A549 (cell line): ENCODE results near the gene OR2T27. TPM values are rescaled to one million over a fixed set of nuclear protein-coding genes. Genes with fewer than 3 reads are reported as not detected.

Experiments
- ATAC-seq, 2 experiments: fragments of 200-7000 bp in 1 of 2; fragments of >200 bp in 1 of 2; cut with Nextera tagmentation in 1 of 2; cut with Tn5 transposase in 1 of 2; 3 replicates each; pipeline versions ENCODE4 v1.8.0 to v1.9.1; 2018 to 2020; ENCODE audit warnings: mild to moderate bottlenecking in 1 of 2, moderate library complexity in 1 of 2
- CTCF ChIA-PET: fragments of 300-600 bp; sonication (Branson Sonifier 250); formaldehyde crosslinking; extraction: SDS; loops from one replicate; lab custom pipeline; 2021; ENCODE audit warnings: antibody characterized with exemption, inconsistent platforms; lab: Yijun Ruan, JAX
- POLR2A ChIA-PET: fragments of 350-600 bp; formaldehyde crosslinking; extraction: SDS; loops from one replicate; lab custom pipeline; 2021; ENCODE audit warnings: antibody characterized with exemption, inconsistent platforms; lab: Yijun Ruan, JAX
- DNase-seq, 2 experiments: peaks; one replicate each; pipeline versions ENCODE4 v3.0.0 to v3.0.0-alpha.2; 2011 to 2016; ENCODE audit warnings: low read depth in 1 of 2, low spot score in 1 of 2
- FAIRE-seq: peaks from 2 replicates; lab custom pipeline; 2011; peaks lifted over from hg19 to GRCh38; lab: Jason Lieb, UNC
- H3K27ac ChIP-seq, 2 experiments: fragments of >200 bp; sonication (Bioruptor Twin); formaldehyde crosslinking; 3 replicates each; pipeline ENCODE4 v1.5.1; 2016 to 2017
- H3K4me1 ChIP-seq: fragments of >200 bp; sonication (Bioruptor Twin); formaldehyde crosslinking; 3 replicates; pipeline ENCODE4 v1.6.1; 2016
- H3K4me2 ChIP-seq: fragments of >200 bp; sonication (Bioruptor Twin); formaldehyde crosslinking; 3 replicates; pipeline ENCODE4 v1.6.1; 2016
- H3K4me3 ChIP-seq: fragments of >200 bp; sonication (Bioruptor Twin); formaldehyde crosslinking; 3 replicates; pipeline ENCODE4 v1.5.1; 2016
- H3K9me3 ChIP-seq: fragments of >200 bp; sonication (Bioruptor Twin); formaldehyde crosslinking; 3 replicates; pipeline ENCODE4 v1.6.1; 2016
- ELK1 ChIP-seq: fragments of 150-350 bp; IDR thresholded peaks from 2 replicates; pipeline ENCODE4 v1.6.1; 2014; ENCODE audit warnings: low read depth, mild to moderate bottlenecking, low read length
- GATA3 ChIP-seq: IDR thresholded peaks from 2 replicates; pipeline ENCODE4 v1.6.1; 2012; ENCODE audit warnings: borderline replicate concordance
- HOXB13 ChIP-seq: fragments of 250-450 bp; sonication (Bioruptor Pico); IDR thresholded peaks from 2 replicates; pipeline ENCODE4 v1.5.0; 2020; ENCODE audit warnings: low read depth, mild to moderate bottlenecking, moderate library complexity
- MAZ ChIP-seq: fragments of 150-350 bp; IDR thresholded peaks from 2 replicates; pipeline ENCODE4 v1.6.1; 2014; ENCODE audit warnings: antibody characterized with exemption, low read depth, low read length, borderline replicate concordance
- REST ChIP-seq: fragments of 200-600 bp; sonication (generic); IDR thresholded peaks from 2 replicates; pipeline ENCODE4 v1.6.1; 2016; ENCODE audit warnings: antibody characterized with exemption, mild to moderate bottlenecking, moderate library complexity
- RNF2 ChIP-seq: fragments of 200-600 bp; sonication (generic); IDR thresholded peaks from 2 replicates; pipeline ENCODE4 v1.6.1; 2016; ENCODE audit warnings: low read depth, mild to moderate bottlenecking, antibody characterized with exemption, moderate library complexity, borderline replicate concordance
- TP53 ChIP-seq: fragments of 250-450 bp; sonication (Bioruptor Pico); IDR thresholded peaks from 2 replicates; pipeline ENCODE4 v1.5.0; 2021; ENCODE audit warnings: mild to moderate bottlenecking, moderate library complexity
- WGBS: methylation state at CpG from one replicate; pipeline ENCODE4 v1.1.6; 2017; ENCODE audit errors: missing lambda C conversion rate; 5-methylcytosine and 5-hydroxymethylcytosine counted together
- polyA plus RNA-seq, 4 experiments: library from polyadenylated mRNA; depleted of rRNA in 3 of 4; stranded (reverse); fragments of >200 nt; fragmentation: RNase III in 1 of 4; extraction: RNeasy Plus Mini Kit Qiagen cat#74134 plus additional on column Dnase treatment in 1 of 4; gene quantifications; 2 replicates in 3 of 4; 3 replicates in 1 of 4; pipeline ENCODE4 v1.2.3, GENCODE V29; 2011 to 2017

The OR2T27 gene
- polyA plus RNA-seq, 2 of the 4 experiments (the other 2 are of a cell fraction), result not detected

- Histone ChIP-seq H3K4me3 (no peak overlapping the region), H3K4me1 (no peaks in the 10 kb centered on the region), H3K27ac (no peak overlapping the region), H3K9me3 (no peaks in the 10 kb centered on the region), H3K4me2 (no peak overlapping the region)
- WGBS, result 3% methylated on average over 3 of the region's 3 CpGs
- FAIRE-seq (no peak), ATAC-seq (no peak), DNase-seq (no peak)
- ChIA-PET POLR2A (no interaction called here), CTCF (no interaction called here)
- TF ChIP-seq REST (no peak), HOXB13 (no peak), MAZ (no peak), GATA3 (no peak), TP53 (CRISPR knock-in tag) (no peak), RNF2 (no peak), ELK1 (no peak)
Observed at GRCh38 chr1:248610301-248610700, 45.0 kb downstream of the OR2T27 start.

Other genes with a start within 250 kb of the OR2T27 start
- not detected in 2 replicates for gene OR2T2, start 209.9 kb downstream of the OR2T27 start, polyA plus RNA-seq (2011; rRNA removed)
- not detected in 3 replicates for gene OR2T2, start 209.9 kb downstream of the OR2T27 start, polyA plus RNA-seq (2017; fragmentation: RNase III; extraction: RNeasy Plus Mini Kit Qiagen cat#74134 plus additional on column Dnase treatment)
- gene OR2T3, start 182.2 kb downstream of the OR2T27 start, polyA plus RNA-seq (2011; rRNA removed), result not detected in 2 replicates
- not detected in 3 replicates for gene OR2T3, start 182.2 kb downstream of the OR2T27 start, polyA plus RNA-seq (2017; fragmentation: RNase III; extraction: RNeasy Plus Mini Kit Qiagen cat#74134 plus additional on column Dnase treatment)
- gene OR2T5, start 166.9 kb downstream of the OR2T27 start, polyA plus RNA-seq (2011; rRNA removed), result not detected in 2 replicates
- not detected in 3 replicates for gene OR2T5, start 166.9 kb downstream of the OR2T27 start, polyA plus RNA-seq (2017; fragmentation: RNase III; extraction: RNeasy Plus Mini Kit Qiagen cat#74134 plus additional on column Dnase treatment)
- gene OR2G6, start 147.5 kb downstream of the OR2T27 start, polyA plus RNA-seq (2011; rRNA removed), result not detected in 2 replicates
- not detected in 3 replicates for gene OR2G6, start 147.5 kb downstream of the OR2T27 start, polyA plus RNA-seq (2017; fragmentation: RNase III; extraction: RNeasy Plus Mini Kit Qiagen cat#74134 plus additional on column Dnase treatment)
- gene OR2T29, start 92.8 kb downstream of the OR2T27 start, polyA plus RNA-seq (2011; rRNA removed), result not detected in 2 replicates
- gene OR2T29, start 92.8 kb downstream of the OR2T27 start, polyA plus RNA-seq (2017; fragmentation: RNase III; extraction: RNeasy Plus Mini Kit Qiagen cat#74134 plus additional on column Dnase treatment), result not detected in 3 replicates
- gene OR2T34, start 80.8 kb downstream of the OR2T27 start, polyA plus RNA-seq (2011; rRNA removed), result not detected in 2 replicates
- not detected in 3 replicates for gene OR2T34, start 80.8 kb downstream of the OR2T27 start, polyA plus RNA-seq (2017; fragmentation: RNase III; extraction: RNeasy Plus Mini Kit Qiagen cat#74134 plus additional on column Dnase treatment)
- not detected in 2 replicates for gene OR2T10, start 57.8 kb downstream of the OR2T27 start, polyA plus RNA-seq (2011; rRNA removed)
- not detected in 3 replicates for gene OR2T10, start 57.8 kb downstream of the OR2T27 start, polyA plus RNA-seq (2017; fragmentation: RNase III; extraction: RNeasy Plus Mini Kit Qiagen cat#74134 plus additional on column Dnase treatment)
- gene OR2T11, start 20.4 kb downstream of the OR2T27 start, polyA plus RNA-seq (2011; rRNA removed), result not detected in 2 replicates
- gene OR2T11, start 20.4 kb downstream of the OR2T27 start, polyA plus RNA-seq (2017; fragmentation: RNase III; extraction: RNeasy Plus Mini Kit Qiagen cat#74134 plus additional on column Dnase treatment), result not detected in 3 replicates
- gene OR2T35, start 10.2 kb downstream of the OR2T27 start, polyA plus RNA-seq (2011; rRNA removed), result not detected in 2 replicates
- not detected in 3 replicates for gene OR2T35, start 10.2 kb downstream of the OR2T27 start, polyA plus RNA-seq (2017; fragmentation: RNase III; extraction: RNeasy Plus Mini Kit Qiagen cat#74134 plus additional on column Dnase treatment)
- not detected in 2 replicates for gene OR14I1, start 47.2 kb upstream of the OR2T27 start, polyA plus RNA-seq (2011; rRNA removed)
- not detected in 3 replicates for gene OR14I1, start 47.2 kb upstream of the OR2T27 start, polyA plus RNA-seq (2017; fragmentation: RNase III; extraction: RNeasy Plus Mini Kit Qiagen cat#74134 plus additional on column Dnase treatment)
- gene LYPD8, start 100.2 kb upstream of the OR2T27 start, polyA plus RNA-seq (2011; rRNA removed), result 0.53 and 0.70 TPM in 2 replicates
- gene LYPD8, start 100.2 kb upstream of the OR2T27 start, polyA plus RNA-seq (2017; fragmentation: RNase III; extraction: RNeasy Plus Mini Kit Qiagen cat#74134 plus additional on column Dnase treatment), result 0.12 to 0.31 TPM (median 0.30 TPM) in 3 replicates
- 10.9 and 12.1 TPM in 2 replicates for gene SH3BP5L, start 170.4 kb upstream of the OR2T27 start, polyA plus RNA-seq (2011; rRNA removed)
- gene SH3BP5L, start 170.4 kb upstream of the OR2T27 start, polyA plus RNA-seq (2017; fragmentation: RNase III; extraction: RNeasy Plus Mini Kit Qiagen cat#74134 plus additional on column Dnase treatment), result 14.1 to 15.8 TPM (median 14.3 TPM) in 3 replicates
- gene ZNF672, start 182.7 kb upstream of the OR2T27 start, polyA plus RNA-seq (2011; rRNA removed), result 20.4 and 20.6 TPM in 2 replicates
- gene ZNF672, start 182.7 kb upstream of the OR2T27 start, polyA plus RNA-seq (2017; fragmentation: RNase III; extraction: RNeasy Plus Mini Kit Qiagen cat#74134 plus additional on column Dnase treatment), result 15.6 to 18.9 TPM (median 17.8 TPM) in 3 replicates
- gene ZNF692, start 203.6 kb upstream of the OR2T27 start, polyA plus RNA-seq (2011; rRNA removed), result 19.8 and 28.2 TPM in 2 replicates
- gene ZNF692, start 203.6 kb upstream of the OR2T27 start, polyA plus RNA-seq (2017; fragmentation: RNase III; extraction: RNeasy Plus Mini Kit Qiagen cat#74134 plus additional on column Dnase treatment), result 44.0 to 47.5 TPM (median 46.8 TPM) in 3 replicates